Loucy (cell line): ENCODE data around the gene XIRP2.

Source experiments
- EZH2phosphoT487 ChIP-seq: fragments of 200-600 bp; IDR thresholded peaks from 2 replicates; pipeline ENCODE4 v1.6.1; 2018; ENCODE audit warnings: antibody characterized with exemption, mild to moderate bottlenecking, moderate library complexity, borderline replicate concordance
- TF ChIP-seq, protein P1 (sequence below): fragments of 200-600 bp; sonication (generic); conservative IDR thresholded peaks from 2 replicates; pipeline ENCODE4 v1.5.1; 2014; ENCODE audit warnings: mild to moderate bottlenecking, antibody characterized with exemption, low read length

DNA sequence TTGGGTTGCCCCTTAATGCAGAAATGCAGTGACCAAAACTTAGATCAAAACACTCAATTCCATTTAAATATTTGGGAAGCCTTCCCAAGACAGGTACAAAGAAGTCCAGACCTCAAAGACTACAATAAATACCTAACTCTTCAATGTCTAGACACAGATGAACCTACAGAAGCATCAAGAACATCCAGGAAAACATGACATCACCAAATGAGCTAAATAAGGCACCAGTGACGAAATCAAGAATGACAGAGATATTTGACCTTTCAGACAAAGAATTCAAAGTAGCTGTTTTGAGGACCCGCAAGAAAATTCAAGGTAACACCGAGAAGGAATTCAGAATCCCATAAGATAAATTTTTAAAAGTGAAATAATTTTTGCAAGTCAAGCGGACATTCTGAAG lies 140.2 kb downstream of the XIRP2 start:
- TF ChIP-seq, protein P1, sequence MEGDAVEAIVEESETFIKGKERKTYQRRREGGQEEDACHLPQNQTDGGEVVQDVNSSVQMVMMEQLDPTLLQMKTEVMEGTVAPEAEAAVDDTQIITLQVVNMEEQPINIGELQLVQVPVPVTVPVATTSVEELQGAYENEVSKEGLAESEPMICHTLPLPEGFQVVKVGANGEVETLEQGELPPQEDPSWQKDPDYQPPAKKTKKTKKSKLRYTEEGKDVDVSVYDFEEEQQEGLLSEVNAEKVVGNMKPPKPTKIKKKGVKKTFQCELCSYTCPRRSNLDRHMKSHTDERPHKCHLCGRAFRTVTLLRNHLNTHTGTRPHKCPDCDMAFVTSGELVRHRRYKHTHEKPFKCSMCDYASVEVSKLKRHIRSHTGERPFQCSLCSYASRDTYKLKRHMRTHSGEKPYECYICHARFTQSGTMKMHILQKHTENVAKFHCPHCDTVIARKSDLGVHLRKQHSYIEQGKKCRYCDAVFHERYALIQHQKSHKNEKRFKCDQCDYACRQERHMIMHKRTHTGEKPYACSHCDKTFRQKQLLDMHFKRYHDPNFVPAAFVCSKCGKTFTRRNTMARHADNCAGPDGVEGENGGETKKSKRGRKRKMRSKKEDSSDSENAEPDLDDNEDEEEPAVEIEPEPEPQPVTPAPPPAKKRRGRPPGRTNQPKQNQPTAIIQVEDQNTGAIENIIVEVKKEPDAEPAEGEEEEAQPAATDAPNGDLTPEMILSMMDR = no peak
- TF ChIP-seq EZH2phosphoT487 = no peak
